K562 (cell line): Measurements from ENCODE around the gene P2RX1. TPM values are rescaled to one million over a fixed set of nuclear protein-coding genes. Genes with fewer than 3 reads are reported as not detected.

ENCODE experiments used
- ARID4B ChIP-seq: sonication (generic); formaldehyde crosslinking; IDR thresholded peaks from 2 replicates; pipeline ENCODE4 v1.8.0; 2022; ENCODE audit warnings: mild to moderate bottlenecking, missing genetic modification reagents
- BCLAF1 ChIP-seq, 2 experiments: fragments of 450-650 bp in 1 of 2; IDR thresholded peaks; 2 replicates each; pipeline ENCODE4 v1.6.1; 2011 to 2017; ENCODE audit warnings: low read depth in 2 of 2, antibody characterized with exemption in 1 of 2, borderline replicate concordance in 1 of 2, low read length in 1 of 2, mild to moderate bottlenecking in 1 of 2, mixed read lengths in 1 of 2; ENCODE audit not compliant: control insufficient read depth in 1 of 2
- BRD4 ChIP-seq: fragments of 200-600 bp; sonication (generic); IDR thresholded peaks from 2 replicates; pipeline ENCODE4 v1.6.1; 2017; ENCODE audit warnings: inconsistent platforms
- FUS ChIP-seq: fragments of 200-400 bp; formaldehyde crosslinking; optimal IDR thresholded peaks from 2 replicates; pipeline ENCODE3; 2017; ENCODE audit warnings: low read depth, low read length
- GATAD2B ChIP-seq: fragments of 450-650 bp; IDR thresholded peaks from 2 replicates; pipeline ENCODE4 v1.6.1; 2017; ENCODE audit warnings: mild to moderate bottlenecking, borderline replicate concordance
- MCM3 ChIP-seq: fragments of 450-650 bp; IDR thresholded peaks from 2 replicates; pipeline ENCODE4 v1.6.1; 2016
- MLX ChIP-seq, 2 experiments: fragments of 450-650 bp in 1 of 2; sonication (generic) in 1 of 2; formaldehyde crosslinking; conservative IDR thresholded peaks; 2 replicates each; pipeline versions ENCODE4 v1.4.0 to v1.8.1; 2020 to 2022; ENCODE audit warnings: mild to moderate bottlenecking in 1 of 2, missing genetic modification reagents in 1 of 2
- MYC ChIP-seq, 2 experiments: fragments of 250-450 bp in 1 of 2; sonication (Bioruptor Pico) in 1 of 2; IDR thresholded peaks; 2 replicates each; pipeline versions ENCODE4 v1.5.1 to v1.6.1; 2012 to 2021; ENCODE audit warnings: low read depth in 2 of 2, borderline replicate concordance in 1 of 2, improper control_type of control experiment in 1 of 2, low read length in 1 of 2, mild to moderate bottlenecking in 1 of 2, moderate library complexity in 1 of 2
- VEZF1 ChIP-seq: fragments of 200-800 bp; sonication (Bioruptor generic); IDR thresholded peaks from 2 replicates; pipeline ENCODE4 v1.6.1; 2017; ENCODE audit warnings: missing genetic modification characterization, missing compliant biosample characterization
- ZNF609 ChIP-seq: sonication (generic); formaldehyde crosslinking; IDR thresholded peaks from 2 replicates; pipeline ENCODE4 v1.8.1; 2023; ENCODE audit warnings: missing genetic modification reagents, mild to moderate bottlenecking, borderline replicate concordance
- polyA plus RNA-seq, 8 experiments: library from polyadenylated mRNA; depleted of rRNA in 4 of 8; stranded (reverse) in 5 of 8; unstranded in 3 of 8; fragments of >200 nt; fragmentation: Nextera tagmentation in 2 of 8; fragmentation: Illumina TruSeq in 1 of 8; extraction: Ambion mirVana in 2 of 8; extraction: Trizol in 1 of 8; gene quantifications; 2 replicates each; pipeline versions ENCODE4 v1.2.1 to v1.2.3, GENCODE V29; 2011 to 2014; ENCODE audit warnings: inconsistent platforms in 1 of 8, missing spikeins in 1 of 8
- total RNA-seq, 7 experiments: library from RNA; depleted of rRNA in 6 of 7; stranded (reverse); fragments of >200 nt in 6 of 7; fragmentation: Illumina TruSeq in 2 of 7; extraction: Trizol in 2 of 7; gene quantifications; 2 replicates each; pipeline versions ENCODE4 v1.2.1 to v1.2.3, GENCODE V29; 2011 to 2021; ENCODE audit warnings: low replicate concordance in 1 of 7

The P2RX1 gene
- total and polyA plus RNA-seq, 9 of the 15 experiments (the other 6 are each of a cell fraction or from before 2014, with no cell fraction given), result 0.27 to 20.3 (median 10.3) TPM

- TF ChIP-seq ZNF609 (no peak), VEZF1 (CRISPR knock-in tag) (no peak; the same call in 1 of the 2 replicates), MCM3 (no peak), GATAD2B (no peak), ARID4B (CRISPR knock-in tag) (no peak), BCLAF1 (IDR thresholded peaks at IDR 0.05; ENCODE audit: borderline replicate concordance in 1 of 2, control insufficient read depth in 1 of 2, low read depth in 2 of 2, low read length in 1 of 2) (no peak), FUS (no peak), MLX (CRISPR knock-in tag; conservative IDR thresholded peaks at IDR 0.05) (no peak), BRD4 (no peak), MYC (IDR thresholded peaks at IDR 0.05; ENCODE audit: low read depth, low read length) (peak; percentile 55; the same call in 1 of the 2 replicates), MYC (CRISPR knock-in tag; IDR thresholded peaks at IDR 0.05; ENCODE audit: borderline replicate concordance, low read depth) (no peak)
Observed at GRCh38 chr17:3965118-3965800, 49.0 kb upstream of the P2RX1 start (continued).
